Ishikawa (cell line): Measurements from ENCODE around the gene CPB1.

ENCODE experiments used
- CEBPB ChIP-seq: IDR thresholded peaks from 2 replicates; pipeline ENCODE4 v1.6.1; 2012
- EGR1 ChIP-seq: IDR thresholded peaks from 2 replicates; pipeline ENCODE4 v1.6.1; 2012
- EP300 ChIP-seq: IDR thresholded peaks from 2 replicates; pipeline ENCODE4 v1.6.1; 2012; ENCODE audit warnings: borderline replicate concordance
- NFIC ChIP-seq: IDR thresholded peaks from 2 replicates; pipeline ENCODE4 v1.6.1; 2012
- RAD21 ChIP-seq: IDR thresholded peaks from 2 replicates; pipeline ENCODE4 v1.6.1; 2012; ENCODE audit warnings: low read depth
- REST ChIP-seq: IDR thresholded peaks from 2 replicates; pipeline ENCODE4 v1.6.1; 2012; ENCODE audit warnings: low read depth, mild to moderate bottlenecking
- YY1 ChIP-seq: IDR thresholded peaks from 2 replicates; pipeline ENCODE4 v1.6.1; 2012; ENCODE audit warnings: low read depth

GRCh38 chr3:148800414-148800813 lies 27.2 kb upstream of the CPB1 start:
- no peak for TF ChIP-seq YY1
- no peak for TF ChIP-seq RAD21
- TF ChIP-seq CEBPB, result no peak
- TF ChIP-seq EGR1, result no peak
- TF ChIP-seq EP300, result no peak
- TF ChIP-seq REST, result no peak
- TF ChIP-seq NFIC, result no peak
